Measurements from ENCODE around the gene STAC. TPM values are rescaled to one million over a fixed set of nuclear protein-coding genes. Genes with fewer than 3 reads are reported as not detected.

The STAC gene
- total RNA-seq, 1 donor from 2014 or later, result 51.4 TPM

DNA sequence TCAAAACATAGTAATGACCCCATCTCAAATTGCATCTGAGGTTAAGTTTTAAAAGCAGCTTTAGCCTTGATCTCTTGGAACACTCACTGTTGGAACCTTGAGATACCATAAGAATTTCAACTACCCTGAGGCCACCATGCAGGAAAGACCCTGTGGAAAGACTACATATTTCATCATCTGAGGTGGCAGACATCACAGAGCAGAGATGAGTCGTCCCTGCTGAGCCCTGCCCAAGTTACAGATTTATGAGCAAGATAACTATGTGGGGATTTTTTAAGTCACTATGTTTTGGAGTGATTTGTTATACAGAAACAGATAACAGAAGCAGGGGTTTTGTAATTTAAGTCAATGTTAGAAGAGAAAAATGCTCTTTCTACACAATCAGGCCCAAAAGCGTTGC is 168.4 kb downstream of the STAC start:
- ATAC-seq (no peak), DNase-seq (no peak)
- no peaks in the 10 kb centered on the region for H3K4me1 ChIP-seq
- peaks cover 11% of the 10 kb centered on the region for H3K9me3 ChIP-seq
- no peak overlapping the region for H3K4me3 ChIP-seq
- TF ChIP-seq, protein P1, sequence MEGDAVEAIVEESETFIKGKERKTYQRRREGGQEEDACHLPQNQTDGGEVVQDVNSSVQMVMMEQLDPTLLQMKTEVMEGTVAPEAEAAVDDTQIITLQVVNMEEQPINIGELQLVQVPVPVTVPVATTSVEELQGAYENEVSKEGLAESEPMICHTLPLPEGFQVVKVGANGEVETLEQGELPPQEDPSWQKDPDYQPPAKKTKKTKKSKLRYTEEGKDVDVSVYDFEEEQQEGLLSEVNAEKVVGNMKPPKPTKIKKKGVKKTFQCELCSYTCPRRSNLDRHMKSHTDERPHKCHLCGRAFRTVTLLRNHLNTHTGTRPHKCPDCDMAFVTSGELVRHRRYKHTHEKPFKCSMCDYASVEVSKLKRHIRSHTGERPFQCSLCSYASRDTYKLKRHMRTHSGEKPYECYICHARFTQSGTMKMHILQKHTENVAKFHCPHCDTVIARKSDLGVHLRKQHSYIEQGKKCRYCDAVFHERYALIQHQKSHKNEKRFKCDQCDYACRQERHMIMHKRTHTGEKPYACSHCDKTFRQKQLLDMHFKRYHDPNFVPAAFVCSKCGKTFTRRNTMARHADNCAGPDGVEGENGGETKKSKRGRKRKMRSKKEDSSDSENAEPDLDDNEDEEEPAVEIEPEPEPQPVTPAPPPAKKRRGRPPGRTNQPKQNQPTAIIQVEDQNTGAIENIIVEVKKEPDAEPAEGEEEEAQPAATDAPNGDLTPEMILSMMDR (IDR thresholded peaks at IDR 0.05), result no peak
- intact Hi-C loops (cut with DNase I), result no loop called here
- H3K36me3 ChIP-seq, result no peaks in the 10 kb centered on the region
- H3K27me3 ChIP-seq (ENCODE audit: low read depth), result no peaks in the 10 kb centered on the region
- no peak overlapping the region for H3K27ac ChIP-seq

DNA sequence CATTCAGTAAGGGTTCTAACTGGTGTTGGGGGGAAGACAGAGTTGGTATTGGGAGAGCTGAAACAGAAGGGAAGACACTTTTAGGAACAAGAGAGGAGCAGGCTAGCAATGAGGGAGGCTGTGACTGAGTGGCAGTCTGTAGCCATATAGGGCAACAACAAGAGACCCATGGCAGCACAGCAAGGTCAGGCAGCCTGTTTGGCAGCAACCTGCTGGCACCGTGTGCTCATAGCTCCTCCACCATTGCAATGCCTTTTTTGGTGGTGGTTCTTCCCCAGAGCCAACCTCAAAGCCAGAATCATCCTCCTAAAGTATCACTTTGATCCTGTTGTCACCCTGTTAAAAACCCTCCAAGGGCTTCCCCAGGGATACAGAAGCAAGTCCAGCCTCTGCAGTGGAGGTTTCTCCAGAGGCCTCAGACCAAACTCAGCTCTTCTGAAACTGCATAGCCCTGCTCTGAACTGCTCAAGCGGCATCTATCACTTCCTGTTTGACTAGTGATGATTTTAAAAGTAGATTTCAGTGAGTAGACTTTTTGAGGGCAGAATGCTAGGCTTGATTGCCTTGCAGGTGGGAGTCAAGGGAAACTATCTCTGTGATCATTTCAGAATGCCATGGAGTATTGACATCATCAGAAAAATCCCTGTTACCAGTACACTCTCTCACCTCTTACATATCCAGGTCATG is 176.9 kb downstream of the STAC start:
- H3K27me3 ChIP-seq (ENCODE audit: low read depth), result no peaks in the 10 kb centered on the region
- no peaks in the 10 kb centered on the region for H3K36me3 ChIP-seq
- ATAC-seq, result no peak
- H3K9me3 ChIP-seq, result no peaks in the 10 kb centered on the region
- H3K27ac ChIP-seq, result no peak overlapping the region
- no peak for DNase-seq
- no peaks in the 10 kb centered on the region for H3K4me1 ChIP-seq
- TF ChIP-seq, protein P1 (IDR thresholded peaks at IDR 0.05), result no peak
- intact Hi-C loops (cut with DNase I), result no loop called here
- no peak overlapping the region for H3K4me3 ChIP-seq

DNA sequence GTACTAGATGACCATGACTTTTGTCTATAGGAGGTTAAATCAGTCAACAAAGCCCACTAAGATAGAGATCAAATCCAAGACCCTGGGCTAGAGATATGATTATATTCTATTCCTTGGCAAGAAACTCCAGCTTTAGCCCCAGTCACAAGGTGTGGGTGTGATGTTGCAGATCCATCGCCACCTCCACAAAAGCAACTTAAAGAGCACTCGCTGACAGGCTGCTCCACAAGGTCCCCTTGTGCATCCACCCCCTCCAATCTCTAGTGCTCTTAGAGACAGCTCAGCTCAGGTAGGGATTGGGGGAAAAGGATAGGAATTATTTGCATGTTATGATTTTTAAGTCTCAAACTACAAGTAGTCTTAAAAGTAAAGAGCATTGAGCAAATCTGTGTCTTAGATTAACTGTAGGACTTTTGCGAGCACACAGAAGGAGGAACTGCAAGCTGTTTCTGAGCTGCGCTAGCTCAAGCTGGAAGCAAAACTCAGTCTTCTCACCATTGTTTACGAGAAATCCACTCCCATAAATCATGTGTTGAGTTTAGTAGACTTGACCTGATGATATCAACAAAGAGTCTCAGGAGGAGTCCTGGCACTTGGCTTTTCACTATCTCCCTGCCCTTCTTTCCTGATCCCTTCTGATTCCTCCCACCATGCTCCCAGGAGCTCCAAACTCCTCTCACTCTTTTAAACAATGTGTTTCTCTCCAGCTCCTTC is 177.6 kb downstream of the STAC start:
- H3K4me3 ChIP-seq, result no peak overlapping the region
- DNase-seq (no peak), ATAC-seq (no peak)
- H3K27ac ChIP-seq, result no peak overlapping the region
- H3K27me3 ChIP-seq (ENCODE audit: low read depth), result no peaks in the 10 kb centered on the region
- no peaks in the 10 kb centered on the region for H3K36me3 ChIP-seq
- intact Hi-C loops (cut with DNase I), result no loop called here
- H3K9me3 ChIP-seq, result no peaks in the 10 kb centered on the region
- no peaks in the 10 kb centered on the region for H3K4me1 ChIP-seq
- TF ChIP-seq, protein P1 (IDR thresholded peaks at IDR 0.05), result no peak

DNA sequence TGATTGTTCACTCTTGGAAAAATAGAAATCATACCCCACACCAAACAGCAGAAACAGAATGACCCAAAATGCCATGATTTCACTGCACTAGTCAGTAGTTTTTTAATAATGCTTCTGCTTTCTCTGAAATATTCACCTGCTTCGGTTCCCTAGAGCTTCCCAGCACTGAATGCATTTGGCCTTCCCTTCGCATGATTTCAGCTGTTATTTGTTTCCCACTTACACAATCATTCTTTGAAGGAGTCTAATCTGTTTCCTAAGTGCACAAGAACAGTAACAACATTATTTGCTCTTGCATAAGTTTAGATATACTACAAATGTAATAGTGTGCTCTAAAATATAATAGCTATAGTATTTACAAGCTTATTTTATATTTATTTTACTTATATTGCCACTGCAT is 178.7 kb downstream of the STAC start:
- no peak for DNase-seq
- Histone ChIP-seq H3K36me3 (no peaks in the 10 kb centered on the region), H3K27ac (no peak overlapping the region), H3K9me3 (no peaks in the 10 kb centered on the region), H3K27me3 (ENCODE audit: low read depth) (no peaks in the 10 kb centered on the region), H3K4me3 (no peak overlapping the region), H3K4me1 (no peaks in the 10 kb centered on the region)
- TF ChIP-seq, protein P1 (IDR thresholded peaks at IDR 0.05), result no peak
- intact Hi-C loops (cut with DNase I), result no loop called here
- ATAC-seq, result no peak

DNA sequence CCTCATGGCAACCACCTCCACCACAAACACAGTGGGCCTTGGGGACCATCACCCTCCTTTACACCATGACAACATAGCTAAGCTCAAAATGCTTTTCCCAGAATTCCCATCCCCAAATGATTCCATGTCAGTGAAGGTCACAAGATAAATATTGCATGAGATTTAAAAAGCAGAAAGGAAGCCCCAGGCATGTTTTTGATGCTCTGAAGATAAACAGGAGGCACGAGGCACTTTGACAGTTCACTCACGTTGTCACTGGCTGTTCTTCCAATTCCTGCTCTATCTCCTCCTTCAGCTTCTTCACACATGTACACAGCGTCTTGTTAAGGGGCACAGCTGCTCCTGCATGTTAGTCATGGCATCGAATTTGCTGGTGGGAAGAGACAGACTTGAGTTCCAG is 180.4 kb downstream of the STAC start:
- no peaks in the 10 kb centered on the region for H3K27me3 ChIP-seq (ENCODE audit: low read depth)
- DNase-seq, result no peak
- H3K4me3 ChIP-seq, result no peak overlapping the region
- TF ChIP-seq, protein P1 (IDR thresholded peaks at IDR 0.05), result no peak
- no peaks in the 10 kb centered on the region for H3K9me3 ChIP-seq
- H3K36me3 ChIP-seq, result no peaks in the 10 kb centered on the region
- intact Hi-C loops (cut with DNase I), result no loop called here
- no peak for ATAC-seq
- no peak overlapping the region for H3K27ac ChIP-seq
- no peaks in the 10 kb centered on the region for H3K4me1 ChIP-seq

Data from lower lobe of right lung (tissue), 2 donors.